NT2/D1 (cell line): Measurements from ENCODE around the gene KDM3B.

Experiments
- SUZ12 ChIP-seq: IDR thresholded peaks from 2 replicates; pipeline ENCODE4 v1.6.1; 2011; ENCODE audit not compliant: insufficient read length, insufficient read depth; ENCODE audit errors: extremely low read depth
- YY1 ChIP-seq: IDR thresholded peaks from 2 replicates; pipeline ENCODE4 v1.6.1; 2011; ENCODE audit not compliant: insufficient read length, insufficient read depth
- ZNF274 ChIP-seq: IDR thresholded peaks from 2 replicates; pipeline ENCODE4 v1.6.1; 2011; ENCODE audit warnings: mild to moderate bottlenecking, low read depth, low read length

DNA sequence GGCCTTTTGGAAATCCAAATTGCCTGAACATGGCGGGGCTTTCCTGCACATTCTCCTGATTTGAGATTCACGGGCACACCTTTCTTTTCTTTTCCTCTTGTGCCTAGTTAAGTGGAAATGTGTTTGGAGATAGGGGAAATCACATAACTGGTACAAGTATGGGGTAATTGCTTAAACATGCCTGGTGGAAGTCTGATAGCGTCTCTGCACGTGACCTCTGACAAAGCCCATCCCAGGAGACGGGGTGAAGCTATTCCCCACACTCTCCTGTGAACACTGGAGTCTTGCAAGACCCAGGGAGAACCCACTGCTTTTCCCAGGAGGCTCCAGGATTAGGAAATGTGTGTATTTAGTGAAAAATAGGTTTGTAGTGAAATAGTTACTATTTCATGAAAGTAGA lies 83.5 kb downstream of the KDM3B start:
- TF ChIP-seq YY1 (no peak), SUZ12 (no peak), ZNF274 (no peak)
